ENCODE data around the gene SURF4. TPM values are rescaled to one million over a fixed set of nuclear protein-coding genes. Genes with fewer than 3 reads are reported as not detected.

The SURF4 gene
- polyA plus RNA-seq, 3 donors = 61.4 to 175 (median 157) TPM

- Histone ChIP-seq H3K36me3 (replicated peaks in 1 of 2; ENCODE audit: control insufficient read depth in 1 of 2, insufficient read depth in 2 of 2, low read length in 2 of 2) (peaks cover 19 to 32% of the 10 kb centered on the region in 2 donors), H3K27ac (ENCODE audit: low read depth in 1 of 2, low read length in 2 of 2) (peak within 1 kb of the TSS; percentile 75 to 82), H3K4me2 (replicated peaks; ENCODE audit: extremely low read depth, low read length, poor library complexity, severe bottlenecking) (peak within 1 kb of the TSS; percentile 91), H3K79me2 (ENCODE audit: insufficient read depth, low read length) (peaks cover 38% of the 10 kb centered on the region), H3K9ac (ENCODE audit: insufficient read depth, low read length, poor library complexity, severe bottlenecking) (peak within 1 kb of the TSS; percentile 84), H2AFZ (ENCODE audit: insufficient read depth, low read depth, low read length, poor library complexity, severe bottlenecking) (peak within 1 kb of the TSS; percentile 96), H3K9me3 (replicated peaks in 1 of 2; ENCODE audit: control insufficient read depth in 1 of 2, insufficient read depth in 1 of 2, low read length in 2 of 2) (no peaks in the 10 kb centered on the region), H3K27me3 (ENCODE audit: control insufficient read depth in 2 of 2, insufficient read depth in 2 of 2, low read length in 2 of 2) (no peaks in the 10 kb centered on the region), H4K20me1 (ENCODE audit: insufficient read depth, low read length) (peaks cover 27% of the 10 kb centered on the region), H3K4me3 (replicated peaks in 1 of 3; ENCODE audit: low read depth in 2 of 3, low read length in 3 of 3) (peak within 1 kb of the TSS; percentile 58 to 94 (median 83)), H3K4me1 (ENCODE audit: control insufficient read depth in 1 of 2, insufficient read depth in 2 of 2, low read length in 2 of 2) (peaks cover 21 to 26% of the 10 kb centered on the region in 2 donors)
- TF ChIP-seq CTCF (IDR thresholded peaks at IDR 0.05) = no peak
- peak within 1 kb of the TSS; percentile 92 to 96 for H3K4me3 Mint-ChIP-seq
- peaks cover 24 to 31% of the 10 kb centered on the region in 2 donors for H3K36me3 Mint-ChIP-seq
- peaks cover 0 to 8% (median 0%) of the 10 kb centered on the region in 7 donors for H3K9me3 Mint-ChIP-seq
- peak; percentile 75 to 78 (median 77) for DNase-seq
- peaks cover 0 to 4% (median 1%) of the 10 kb centered on the region in 3 donors for H3K27me3 Mint-ChIP-seq (ENCODE audit: low read depth in 3 of 3)
- H3K27ac Mint-ChIP-seq = peak within 1 kb of the TSS; percentile 73 to 93 (median 86)
- peaks cover 34% of the 10 kb centered on the region for H3K4me1 Mint-ChIP-seq
- intact Hi-C loops (cut with micrococcal nuclease) = loop anchor here (5.0 kb wide), 2 partner anchors 60 to 80 kb away; partner anchors contain the start of genes SLC2A6 (in 1 of the 2) and SURF6 (in 1 of the 2)
- under 1% methylated on average over 72 of the region's 75 CpGs for WGBS (ENCODE audit: insufficient coverage)
Measured at GRCh38 chr9:133417541-133418461, 41.9 kb upstream of the SURF4 start, which contains the start of gene REXO4. Gene REXO4, minus strand, starts transcription at chr9:133418010. Its CDS starts 166 bp downstream, at chr9:133417844.

- DNase-seq = no peak
- no peaks in the 10 kb centered on the region for H3K9me3 ChIP-seq (replicated peaks in 1 of 2; ENCODE audit: control insufficient read depth in 1 of 2, insufficient read depth in 1 of 2, low read length in 2 of 2)
- H3K27me3 Mint-ChIP-seq (ENCODE audit: low read depth in 3 of 3) = peaks cover 1 to 4% (median 2%) of the 10 kb centered on the region in 3 donors
- WGBS (ENCODE audit: insufficient coverage) = no CpG with 5 or more reads among the region's 1 CpG
- H3K36me3 ChIP-seq (replicated peaks in 1 of 2; ENCODE audit: control insufficient read depth in 1 of 2, insufficient read depth in 2 of 2, low read length in 2 of 2) = peaks cover 43 to 57% of the 10 kb centered on the region in 2 donors
- H3K4me1 Mint-ChIP-seq = peaks cover 32% of the 10 kb centered on the region
- peaks cover 38% of the 10 kb centered on the region for H3K79me2 ChIP-seq (ENCODE audit: insufficient read depth, low read length)
- peaks cover 47 to 55% of the 10 kb centered on the region in 2 donors for H3K36me3 Mint-ChIP-seq
- H3K27ac Mint-ChIP-seq = no peak overlapping the region
- H3K4me2 ChIP-seq (replicated peaks; ENCODE audit: extremely low read depth, low read length, poor library complexity, severe bottlenecking) = no peak overlapping the region
- H3K27me3 ChIP-seq (ENCODE audit: control insufficient read depth in 2 of 2, insufficient read depth in 2 of 2, low read length in 2 of 2) = no peaks in the 10 kb centered on the region
- no peak overlapping the region for H3K9ac ChIP-seq (ENCODE audit: insufficient read depth, low read length, poor library complexity, severe bottlenecking)
- intact Hi-C loops (cut with micrococcal nuclease) = loop anchor here (5.0 kb wide), 2 partner anchors 62 to 78 kb away; partner anchors contain the start of genes SLC2A6 (in 1 of the 2) and SURF6 (in 1 of the 2)
- peaks cover 0 to 8% (median 0%) of the 10 kb centered on the region in 7 donors for H3K9me3 Mint-ChIP-seq
- peaks cover 21 to 26% of the 10 kb centered on the region in 2 donors for H3K4me1 ChIP-seq (ENCODE audit: control insufficient read depth in 1 of 2, insufficient read depth in 2 of 2, low read length in 2 of 2)
- H3K27ac ChIP-seq (ENCODE audit: low read depth in 1 of 2, low read length in 2 of 2) = no peak overlapping the region
- no peak overlapping the region for H3K4me3 Mint-ChIP-seq
- peaks cover 27% of the 10 kb centered on the region for H4K20me1 ChIP-seq (ENCODE audit: insufficient read depth, low read length)
- TF ChIP-seq CTCF (IDR thresholded peaks at IDR 0.05) = no peak
- no peak overlapping the region for H3K4me3 ChIP-seq (replicated peaks in 1 of 3; ENCODE audit: low read depth in 2 of 3, low read length in 3 of 3)
- H2AFZ ChIP-seq (ENCODE audit: insufficient read depth, low read depth, low read length, poor library complexity, severe bottlenecking) = no peak overlapping the region
Measured at GRCh38 chr9:133415170-133415569, 39.3 kb upstream of the SURF4 start.

Measured in CD14-positive monocyte (primary cell).